ENCODE data around the gene TMEM164.

TMEM164 gene

DNA sequence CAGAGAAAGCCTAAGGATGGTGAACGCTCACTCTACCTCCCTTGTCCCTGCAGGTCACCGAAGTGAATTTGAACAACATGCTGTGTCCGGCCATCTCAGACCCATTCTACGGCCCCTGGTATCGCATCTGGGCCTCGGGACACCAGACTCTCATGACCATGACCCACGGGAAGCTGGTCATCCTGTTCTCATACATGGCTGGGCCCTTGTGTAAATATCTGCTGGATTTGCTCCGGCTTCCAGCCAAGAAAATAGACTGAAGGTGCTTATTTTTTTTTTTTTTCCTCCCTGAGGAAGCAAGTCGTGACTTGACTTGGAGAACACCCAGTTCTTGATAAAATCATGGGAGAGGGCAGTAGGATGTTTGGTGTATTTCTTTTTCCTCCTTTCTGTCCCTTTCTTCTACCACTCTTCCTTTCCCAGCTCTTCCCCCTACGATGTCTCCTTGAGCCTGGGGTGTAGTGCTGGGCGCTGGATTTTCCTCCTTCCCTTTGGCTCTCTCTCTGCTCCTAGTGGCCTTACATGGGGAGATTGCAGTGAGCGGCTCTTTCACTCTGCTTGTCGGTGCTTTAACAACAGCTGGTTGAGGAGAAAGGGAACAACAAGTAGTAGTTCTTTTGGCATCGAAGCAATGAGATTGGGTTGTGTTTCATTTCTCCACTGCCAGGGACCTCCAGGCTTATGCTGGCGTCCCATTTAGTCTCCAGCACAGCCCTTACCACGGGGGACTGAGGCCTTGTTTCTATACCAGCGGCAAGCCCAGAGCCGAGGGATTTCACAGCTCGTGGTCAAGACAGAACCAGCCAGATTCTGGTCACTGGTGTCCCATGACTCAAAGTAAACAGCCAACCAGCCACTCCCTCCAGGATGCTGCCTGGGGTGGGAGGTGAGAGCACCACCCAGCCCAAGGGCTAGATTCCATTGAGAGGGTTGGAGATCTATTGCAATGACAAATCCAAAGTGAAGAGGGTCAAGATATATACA is 170.6 kb downstream of the TMEM164 start:
- no peak for DNase-seq

GRCh38 chrX:110175146-110175545 is 172.2 kb downstream of the TMEM164 start:
- peak; percentile 44 for DNase-seq

- no peak for DNase-seq
These were observed 172.8 kb downstream of the TMEM164 start for GRCh38 chrX:110175696-110176095.

- no peak for DNase-seq
These were observed 175.4 kb downstream of the TMEM164 start for GRCh38 chrX:110178179-110178865.

GRCh38 chrX:110180176-110180927 is 177.4 kb downstream of the TMEM164 start:
- no peak for DNase-seq

- no peak for DNase-seq
These were observed 178.0 kb downstream of the TMEM164 start for GRCh38 chrX:110180928-110181310.

- no peak for DNase-seq
These were observed 178.7 kb downstream of the TMEM164 start for GRCh38 chrX:110181459-110182137.

- DNase-seq: no peak
These were observed 179.4 kb downstream of the TMEM164 start for GRCh38 chrX:110182362-110182761.

DNA sequence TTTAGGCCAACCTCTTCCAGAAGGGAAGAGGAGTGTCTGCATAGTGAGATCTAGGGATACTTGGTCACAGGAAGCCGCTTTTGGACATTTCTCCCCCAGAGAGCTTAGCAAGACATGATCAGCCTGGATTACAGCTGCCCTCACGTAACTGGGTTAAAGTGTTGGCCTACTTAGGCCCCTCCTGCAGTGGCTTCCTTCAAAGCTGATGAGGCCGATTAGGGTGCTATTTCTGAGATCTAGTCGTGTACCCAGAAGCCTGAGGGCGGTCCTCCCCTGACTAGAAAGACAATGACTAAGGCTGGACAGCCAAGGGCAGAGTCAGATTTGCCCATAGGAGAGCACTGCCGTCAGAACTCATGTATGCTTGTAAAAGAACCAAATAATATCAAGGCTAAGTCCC is 180.0 kb downstream of the TMEM164 start:
- no peak for DNase-seq

DNA sequence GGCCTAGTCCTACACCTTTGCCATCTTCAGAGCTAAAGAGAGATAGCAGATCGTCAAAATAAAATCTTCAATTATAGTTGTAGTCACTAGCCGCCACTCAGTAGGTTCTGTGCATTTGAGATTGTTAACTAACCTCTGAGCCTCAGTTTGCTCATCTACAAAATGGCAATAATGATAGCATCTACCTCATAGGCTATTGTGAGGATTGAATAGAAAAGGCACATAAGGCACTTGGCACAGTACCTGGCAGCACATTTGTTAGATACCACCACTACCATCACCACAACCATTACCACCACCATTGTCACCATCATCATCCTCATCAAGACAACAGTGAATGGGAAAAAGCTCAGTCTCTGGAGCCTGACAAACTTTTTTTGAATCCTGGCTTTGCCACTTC is 180.4 kb downstream of the TMEM164 start:
- DNase-seq: no peak

- DNase-seq: peak; percentile 49
These were observed 186.0 kb downstream of the TMEM164 start for GRCh38 chrX:110188701-110189558.

GRCh38 chrX:110192516-110192915 is 189.6 kb downstream of the TMEM164 start:
- DNase-seq: no peak

- no peak for DNase-seq
These were observed 192.1 kb downstream of the TMEM164 start for GRCh38 chrX:110194977-110195376.

GRCh38 chrX:110201799-110202198 is 198.9 kb downstream of the TMEM164 start:
- DNase-seq: no peak

GRCh38 chrX:110204986-110205385 is 202.1 kb downstream of the TMEM164 start:
- DNase-seq: no peak

DNA sequence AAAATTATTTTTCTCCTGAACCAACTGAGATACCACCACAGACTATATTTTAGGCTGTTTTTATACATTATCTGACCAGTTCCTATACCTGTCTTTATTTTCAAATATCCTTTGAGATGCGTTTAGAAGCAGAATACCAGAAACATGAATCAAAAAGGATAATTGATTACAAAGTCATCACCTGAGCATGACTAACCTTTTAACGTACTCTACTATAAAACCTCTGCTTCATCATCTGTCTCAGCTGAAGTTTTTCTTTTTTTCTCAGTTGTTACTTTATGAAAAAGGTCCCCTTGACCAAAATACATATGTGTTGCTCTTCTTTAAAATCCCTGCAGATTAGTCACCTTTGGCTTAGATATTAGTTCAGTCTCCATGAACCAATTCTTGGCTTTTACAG is 205.2 kb downstream of the TMEM164 start:
- no peak for DNase-seq

- DNase-seq: no peak
These were observed 207.7 kb downstream of the TMEM164 start for GRCh38 chrX:110210417-110211139.

DNA sequence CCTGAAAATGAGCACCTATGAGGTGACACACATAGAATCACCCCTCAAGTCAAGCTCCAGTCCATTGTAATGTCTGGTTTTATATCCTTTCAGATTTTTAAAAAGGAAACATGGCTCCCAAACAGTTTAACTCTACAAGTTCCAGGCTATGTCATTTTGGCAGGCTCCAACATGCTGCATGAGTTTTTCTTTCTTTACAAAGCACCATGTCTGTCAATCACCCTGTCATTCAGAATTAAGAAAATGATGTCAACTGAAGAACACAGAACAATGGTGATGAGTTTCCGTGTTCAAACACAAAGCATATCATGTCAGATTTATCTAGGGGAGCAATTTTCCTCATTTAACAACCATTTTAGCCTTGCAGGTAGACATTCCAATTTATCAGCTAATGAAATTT is 208.4 kb downstream of the TMEM164 start:
- no peak for DNase-seq

- no peak for DNase-seq
These were observed 209.4 kb downstream of the TMEM164 start for GRCh38 chrX:110212299-110212698.

DNA sequence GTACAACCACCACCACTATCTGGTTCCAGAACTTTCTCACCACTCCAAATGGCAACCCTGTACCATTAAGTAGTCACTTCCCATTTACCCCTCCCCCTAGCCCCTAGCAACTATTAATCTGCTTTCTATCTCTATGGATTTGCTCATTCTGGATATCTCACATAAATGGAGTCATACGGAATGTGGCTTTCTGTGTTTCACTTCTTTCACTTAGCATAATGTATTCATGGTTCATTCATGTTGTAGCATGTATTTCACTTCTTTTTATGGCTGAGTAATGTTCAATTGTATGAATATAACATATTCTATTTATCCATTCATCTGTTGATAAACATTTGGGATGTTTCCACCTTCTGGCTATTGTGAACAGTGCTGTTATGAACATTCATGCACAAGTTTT is 210.3 kb downstream of the TMEM164 start:
- no peak for DNase-seq

GRCh38 chrX:110214684-110215083 is 211.8 kb downstream of the TMEM164 start:
- DNase-seq: no peak

Measured in inflammatory macrophage treated with lipopolysaccharide for 4 hours (primary cell).